Panc1 (cell line): ENCODE measurements around the gene TM4SF5.

ENCODE experiments used
- CTCF ChIP-seq: fragments of 450-650 bp; IDR thresholded peaks from 2 replicates; pipeline ENCODE4 v1.5.1; 2017; ENCODE audit warnings: mild to moderate bottlenecking
- POLR2AphosphoS5 ChIP-seq: IDR thresholded peaks from 2 replicates; pipeline ENCODE4 v1.6.1; 2012; ENCODE audit warnings: mild to moderate bottlenecking, low read depth, low read length, moderate library complexity
- SIN3A ChIP-seq: IDR thresholded peaks from 2 replicates; pipeline ENCODE4 v1.6.1; 2012; ENCODE audit warnings: low read depth, mild to moderate bottlenecking, low read length, moderate library complexity, borderline replicate concordance; ENCODE audit not compliant: insufficient read depth
- TCF7L2 ChIP-seq: IDR thresholded peaks from 2 replicates; pipeline ENCODE4 v1.6.1; 2011; ENCODE audit warnings: mild to moderate bottlenecking, low read depth, low read length, inconsistent platforms

GRCh38 chr17:4740584-4740983, 31.1 kb upstream of the TM4SF5 start:
- TF ChIP-seq CTCF (no peak), POLR2AphosphoS5 (no peak), SIN3A (no peak), TCF7L2 (no peak)
